SK-N-SH treated with all-trans-retinoic acid at 6 μM for 48 hours (cell line): ENCODE data around the gene CHMP2A.

Source experiments
- ATAC-seq: fragments of 200-7000 bp; cut with Tn5 transposase; 3 replicates; pipeline ENCODE4 v1.9.1; 2020; ENCODE audit warnings: mild to moderate bottlenecking, moderate library complexity
- ARNTL ChIP-seq: fragments of 450-650 bp; formaldehyde crosslinking; IDR thresholded peaks from 2 replicates; pipeline ENCODE4 v1.5.0; 2020; ENCODE audit warnings: low read depth, mild to moderate bottlenecking, moderate library complexity, borderline replicate concordance
- BACH2 ChIP-seq: fragments of 250-450 bp; sonication (Bioruptor Pico); IDR thresholded peaks from 2 replicates; pipeline ENCODE4 v1.9.0; 2021; ENCODE audit warnings: mild to moderate bottlenecking, borderline replicate concordance
- CREB5 ChIP-seq: fragments of 250-450 bp; sonication (Bioruptor Pico); IDR thresholded peaks from 2 replicates; pipeline ENCODE4 v1.5.1; 2020; ENCODE audit warnings: low read depth, mild to moderate bottlenecking, moderate library complexity
- CSRNP3 ChIP-seq: fragments of 250-450 bp; sonication (Bioruptor Pico); IDR thresholded peaks from 2 replicates; pipeline ENCODE4 v1.5.1; 2021; ENCODE audit warnings: mild to moderate bottlenecking, moderate library complexity
- ESRRG ChIP-seq: fragments of 250-450 bp; sonication (Bioruptor Pico); IDR thresholded peaks from 2 replicates; pipeline ENCODE4 v1.6.1; 2021; ENCODE audit warnings: mild to moderate bottlenecking
- GLIS3 ChIP-seq: fragments of 250-450 bp; sonication (Bioruptor Pico); IDR thresholded peaks from 2 replicates; pipeline ENCODE4 v1.5.0; 2020; ENCODE audit warnings: mild to moderate bottlenecking, moderate library complexity
- ISL1 ChIP-seq: fragments of 250-450 bp; sonication (Bioruptor Pico); IDR thresholded peaks from 2 replicates; pipeline ENCODE4 v2.1.2; 2022; ENCODE audit warnings: mild to moderate bottlenecking, moderate library complexity
- OSR1 ChIP-seq: fragments of 250-450 bp; sonication (Bioruptor Pico); IDR thresholded peaks from 2 replicates; pipeline ENCODE4 v1.8.0; 2022; ENCODE audit warnings: moderate library complexity, mild to moderate bottlenecking, inconsistent platforms
- POU6F1 ChIP-seq: fragments of 250-450 bp; sonication (Bioruptor Pico); IDR thresholded peaks from 2 replicates; pipeline ENCODE4 v1.8.0; 2021; ENCODE audit warnings: low read depth, mild to moderate bottlenecking, moderate library complexity, borderline replicate concordance
- PPARA ChIP-seq: fragments of 250-450 bp; sonication (Bioruptor Pico); IDR thresholded peaks from 2 replicates; pipeline ENCODE4 v1.5.0; 2020; ENCODE audit warnings: mild to moderate bottlenecking, borderline replicate concordance
- RARB ChIP-seq: fragments of 250-450 bp; sonication (Bioruptor Pico); IDR thresholded peaks from 2 replicates; pipeline ENCODE4 v1.8.0; 2021; ENCODE audit warnings: mild to moderate bottlenecking, moderate library complexity
- SNAI2 ChIP-seq: fragments of 250-450 bp; sonication (Bioruptor Pico); IDR thresholded peaks from 2 replicates; pipeline ENCODE4 v1.5.0; 2020; ENCODE audit warnings: mild to moderate bottlenecking, moderate library complexity
- TOX ChIP-seq: fragments of 250-450 bp; sonication (Bioruptor Pico); IDR thresholded peaks from 2 replicates; pipeline ENCODE4 v1.8.0; 2021; ENCODE audit warnings: mild to moderate bottlenecking, moderate library complexity, borderline replicate concordance
- ZC3H10 ChIP-seq: fragments of 250-450 bp; sonication (Bioruptor Pico); IDR thresholded peaks from 2 replicates; pipeline ENCODE4 v1.5.1; 2021; ENCODE audit warnings: mild to moderate bottlenecking, moderate library complexity
- ZFP3 ChIP-seq: fragments of 250-450 bp; sonication (Bioruptor Pico); IDR thresholded peaks from 2 replicates; pipeline ENCODE4 v1.5.0; 2020; ENCODE audit warnings: mild to moderate bottlenecking, moderate library complexity
- ZFP30 ChIP-seq: fragments of 450-650 bp; formaldehyde crosslinking; IDR thresholded peaks from 2 replicates; pipeline ENCODE4 v1.5.0; 2022; ENCODE audit warnings: mild to moderate bottlenecking, moderate library complexity
- ZNF565 ChIP-seq: fragments of 450-650 bp; formaldehyde crosslinking; conservative IDR thresholded peaks from 2 replicates; pipeline ENCODE4 v1.5.0; 2020; ENCODE audit warnings: low read depth, mild to moderate bottlenecking, moderate library complexity
- ZNF70 ChIP-seq: fragments of 450-650 bp; formaldehyde crosslinking; IDR thresholded peaks from 2 replicates; pipeline ENCODE4 v1.5.0; 2020; ENCODE audit warnings: mild to moderate bottlenecking, moderate library complexity
- ZNF8 ChIP-seq: fragments of 450-650 bp; formaldehyde crosslinking; IDR thresholded peaks from 2 replicates; pipeline ENCODE4 v1.5.0; 2020; ENCODE audit warnings: mild to moderate bottlenecking, moderate library complexity
- TF ChIP-seq, protein P1 (sequence below): fragments of 250-450 bp; sonication (Bioruptor Pico); IDR thresholded peaks from 2 replicates; pipeline ENCODE4 v1.8.0; 2020; ENCODE audit warnings: mild to moderate bottlenecking, moderate library complexity, borderline replicate concordance
- TF ChIP-seq, protein P2 (sequence below): fragments of 250-450 bp; sonication (Bioruptor Pico); IDR thresholded peaks from 2 replicates; pipeline ENCODE4 v1.5.0; 2020; ENCODE audit warnings: mild to moderate bottlenecking, moderate library complexity

The CHMP2A gene

GRCh38 chr19:58557221-58558065, 2.5 kb upstream of the CHMP2A start:
- no peak for TF ChIP-seq ISL1 (CRISPR knock-in tag)
- TF ChIP-seq TOX (CRISPR knock-in tag): no peak
- TF ChIP-seq ZNF70 (CRISPR knock-in tag): no peak
- TF ChIP-seq ZNF565 (CRISPR knock-in tag): no peak
- TF ChIP-seq POU6F1: no peak
- no peak for TF ChIP-seq PPARA (CRISPR knock-in tag)
- TF ChIP-seq SNAI2 (CRISPR knock-in tag): no peak
- TF ChIP-seq ZC3H10 (CRISPR knock-in tag): no peak
- no peak for TF ChIP-seq ARNTL (CRISPR knock-in tag)
- no peak for TF ChIP-seq GLIS3 (CRISPR knock-in tag)
- TF ChIP-seq CREB5 (CRISPR knock-in tag): no peak
- TF ChIP-seq ZNF8 (CRISPR knock-in tag): no peak
- no peak for TF ChIP-seq ESRRG (CRISPR knock-in tag)

GRCh38 chr19:58556622-58557220, 1.8 kb upstream of the CHMP2A start:
- no peak for ATAC-seq
- TF ChIP-seq POU6F1 (no peak), ZNF565 (CRISPR knock-in tag) (no peak), OSR1 (CRISPR knock-in tag) (no peak), CSRNP3 (CRISPR knock-in tag) (no peak), ESRRG (CRISPR knock-in tag) (no peak), CREB5 (CRISPR knock-in tag) (no peak), GLIS3 (CRISPR knock-in tag) (no peak), RARB (no peak), ZNF70 (CRISPR knock-in tag) (no peak), BACH2 (CRISPR knock-in tag) (no peak), ZFP30 (no peak), ARNTL (CRISPR knock-in tag) (no peak), SNAI2 (CRISPR knock-in tag) (no peak), ZFP3 (CRISPR knock-in tag) (no peak)
- TF ChIP-seq, protein P1, sequence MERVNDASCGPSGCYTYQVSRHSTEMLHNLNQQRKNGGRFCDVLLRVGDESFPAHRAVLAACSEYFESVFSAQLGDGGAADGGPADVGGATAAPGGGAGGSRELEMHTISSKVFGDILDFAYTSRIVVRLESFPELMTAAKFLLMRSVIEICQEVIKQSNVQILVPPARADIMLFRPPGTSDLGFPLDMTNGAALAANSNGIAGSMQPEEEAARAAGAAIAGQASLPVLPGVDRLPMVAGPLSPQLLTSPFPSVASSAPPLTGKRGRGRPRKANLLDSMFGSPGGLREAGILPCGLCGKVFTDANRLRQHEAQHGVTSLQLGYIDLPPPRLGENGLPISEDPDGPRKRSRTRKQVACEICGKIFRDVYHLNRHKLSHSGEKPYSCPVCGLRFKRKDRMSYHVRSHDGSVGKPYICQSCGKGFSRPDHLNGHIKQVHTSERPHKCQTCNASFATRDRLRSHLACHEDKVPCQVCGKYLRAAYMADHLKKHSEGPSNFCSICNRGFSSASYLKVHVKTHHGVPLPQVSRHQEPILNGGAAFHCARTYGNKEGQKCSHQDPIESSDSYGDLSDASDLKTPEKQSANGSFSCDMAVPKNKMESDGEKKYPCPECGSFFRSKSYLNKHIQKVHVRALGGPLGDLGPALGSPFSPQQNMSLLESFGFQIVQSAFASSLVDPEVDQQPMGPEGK (CRISPR knock-in tag): no peak
- TF ChIP-seq, protein P2, sequence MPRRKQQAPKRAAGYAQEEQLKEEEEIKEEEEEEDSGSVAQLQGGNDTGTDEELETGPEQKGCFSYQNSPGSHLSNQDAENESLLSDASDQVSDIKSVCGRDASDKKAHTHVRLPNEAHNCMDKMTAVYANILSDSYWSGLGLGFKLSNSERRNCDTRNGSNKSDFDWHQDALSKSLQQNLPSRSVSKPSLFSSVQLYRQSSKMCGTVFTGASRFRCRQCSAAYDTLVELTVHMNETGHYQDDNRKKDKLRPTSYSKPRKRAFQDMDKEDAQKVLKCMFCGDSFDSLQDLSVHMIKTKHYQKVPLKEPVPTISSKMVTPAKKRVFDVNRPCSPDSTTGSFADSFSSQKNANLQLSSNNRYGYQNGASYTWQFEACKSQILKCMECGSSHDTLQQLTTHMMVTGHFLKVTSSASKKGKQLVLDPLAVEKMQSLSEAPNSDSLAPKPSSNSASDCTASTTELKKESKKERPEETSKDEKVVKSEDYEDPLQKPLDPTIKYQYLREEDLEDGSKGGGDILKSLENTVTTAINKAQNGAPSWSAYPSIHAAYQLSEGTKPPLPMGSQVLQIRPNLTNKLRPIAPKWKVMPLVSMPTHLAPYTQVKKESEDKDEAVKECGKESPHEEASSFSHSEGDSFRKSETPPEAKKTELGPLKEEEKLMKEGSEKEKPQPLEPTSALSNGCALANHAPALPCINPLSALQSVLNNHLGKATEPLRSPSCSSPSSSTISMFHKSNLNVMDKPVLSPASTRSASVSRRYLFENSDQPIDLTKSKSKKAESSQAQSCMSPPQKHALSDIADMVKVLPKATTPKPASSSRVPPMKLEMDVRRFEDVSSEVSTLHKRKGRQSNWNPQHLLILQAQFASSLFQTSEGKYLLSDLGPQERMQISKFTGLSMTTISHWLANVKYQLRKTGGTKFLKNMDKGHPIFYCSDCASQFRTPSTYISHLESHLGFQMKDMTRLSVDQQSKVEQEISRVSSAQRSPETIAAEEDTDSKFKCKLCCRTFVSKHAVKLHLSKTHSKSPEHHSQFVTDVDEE (CRISPR knock-in tag): no peak

More at GRCh38 chr19:58557221-58558065, 2.5 kb upstream of the CHMP2A start:
- no peak for ATAC-seq
